Vagina (tissue), 2 donors: Measurements from ENCODE around the gene MFSD6.

Source experiments
- POLR2A ChIP-seq, 2 donors: fragments of 450-650 bp; IDR thresholded peaks; one replicate each; pipeline ENCODE4 v1.6.1; 2017; ENCODE audit warnings: antibody characterized with exemption in 2 of 2, mild to moderate bottlenecking in 2 of 2, moderate library complexity in 2 of 2
- POLR2AphosphoS5 ChIP-seq, 2 donors: sonication (generic); formaldehyde crosslinking; IDR thresholded peaks; one replicate each; pipeline ENCODE4 v1.9.0; 2017; ENCODE audit warnings: antibody characterized with exemption in 2 of 2, mild to moderate bottlenecking in 2 of 2, low read depth in 1 of 2; ENCODE audit not compliant: insufficient read depth in 1 of 2
- TF ChIP-seq, protein P1 (sequence below), 3 experiments: fragments of 450-650 bp in 2 of 3; fragments of 200-600 bp in 1 of 3; sonication (generic) in 1 of 3; IDR thresholded peaks; one replicate each; pipeline ENCODE4 v1.5.1; 2017 to 2019; ENCODE audit warnings: antibody characterized with exemption in 3 of 3, mild to moderate bottlenecking in 2 of 3, moderate library complexity in 2 of 3

DNA sequence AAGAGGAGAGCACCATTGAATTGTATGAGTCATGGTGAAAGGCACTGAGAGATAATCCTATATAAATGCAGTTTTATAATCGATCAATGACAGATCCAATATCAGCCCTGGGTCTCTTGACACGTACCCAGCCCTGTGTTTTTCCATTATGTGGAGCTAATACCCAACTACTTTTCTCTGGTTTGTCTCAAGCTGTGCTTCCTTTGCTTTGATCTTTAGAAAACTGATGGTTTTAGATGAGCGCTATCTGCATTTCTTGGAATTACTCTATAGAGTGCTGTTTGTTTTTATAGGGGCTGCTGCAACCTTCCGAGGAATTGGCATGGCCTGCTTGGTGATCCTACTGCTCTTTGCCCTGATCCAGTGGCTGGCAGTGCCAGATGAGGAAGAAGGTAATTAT, 81.3 kb downstream of the MFSD6 start:
- TF ChIP-seq, protein P1, sequence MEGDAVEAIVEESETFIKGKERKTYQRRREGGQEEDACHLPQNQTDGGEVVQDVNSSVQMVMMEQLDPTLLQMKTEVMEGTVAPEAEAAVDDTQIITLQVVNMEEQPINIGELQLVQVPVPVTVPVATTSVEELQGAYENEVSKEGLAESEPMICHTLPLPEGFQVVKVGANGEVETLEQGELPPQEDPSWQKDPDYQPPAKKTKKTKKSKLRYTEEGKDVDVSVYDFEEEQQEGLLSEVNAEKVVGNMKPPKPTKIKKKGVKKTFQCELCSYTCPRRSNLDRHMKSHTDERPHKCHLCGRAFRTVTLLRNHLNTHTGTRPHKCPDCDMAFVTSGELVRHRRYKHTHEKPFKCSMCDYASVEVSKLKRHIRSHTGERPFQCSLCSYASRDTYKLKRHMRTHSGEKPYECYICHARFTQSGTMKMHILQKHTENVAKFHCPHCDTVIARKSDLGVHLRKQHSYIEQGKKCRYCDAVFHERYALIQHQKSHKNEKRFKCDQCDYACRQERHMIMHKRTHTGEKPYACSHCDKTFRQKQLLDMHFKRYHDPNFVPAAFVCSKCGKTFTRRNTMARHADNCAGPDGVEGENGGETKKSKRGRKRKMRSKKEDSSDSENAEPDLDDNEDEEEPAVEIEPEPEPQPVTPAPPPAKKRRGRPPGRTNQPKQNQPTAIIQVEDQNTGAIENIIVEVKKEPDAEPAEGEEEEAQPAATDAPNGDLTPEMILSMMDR (IDR thresholded peaks at IDR 0.05) = no peak
- TF ChIP-seq POLR2AphosphoS5 (IDR thresholded peaks at IDR 0.05; ENCODE audit: insufficient read depth in 1 of 2, low read depth in 1 of 2) (no peak), POLR2A (IDR thresholded peaks at IDR 0.05) (no peak)
